K562 (cell line): Measurements from ENCODE around the gene PRMT6. TPM values are rescaled to one million over a fixed set of nuclear protein-coding genes. Genes with fewer than 3 reads are reported as not detected.
A peak's percentile ranks its signal among the peaks of the same experiment; 100 is the strongest.

ENCODE experiments used
- ADNP ChIP-seq: fragments of 200-800 bp; sonication (Bioruptor generic); IDR thresholded peaks from 2 replicates; pipeline ENCODE4 v1.6.1; 2016; ENCODE audit warnings: missing genetic modification characterization, missing compliant biosample characterization
- HMG20A ChIP-seq: fragments of 450-650 bp; formaldehyde crosslinking; conservative IDR thresholded peaks from 2 replicates; pipeline ENCODE4 v1.4.0; 2020; ENCODE audit warnings: mild to moderate bottlenecking, mixed read lengths
- NR2F6 ChIP-seq: fragments of 450-650 bp; formaldehyde crosslinking; IDR thresholded peaks from 2 replicates; pipeline ENCODE4 v1.4.0; 2020; ENCODE audit warnings: mild to moderate bottlenecking
- SMAD4 ChIP-seq: fragments of 250-450 bp; sonication (Bioruptor Pico); conservative IDR thresholded peaks from 2 replicates; pipeline ENCODE4 v1.8.0; 2021; ENCODE audit warnings: inconsistent platforms, mild to moderate bottlenecking, moderate library complexity
- TAF9B ChIP-seq: fragments of 450-650 bp; IDR thresholded peaks from 2 replicates; pipeline ENCODE4 v1.6.1; 2018; ENCODE audit warnings: mild to moderate bottlenecking; ENCODE audit not compliant: partially characterized antibody
- TEAD1 ChIP-seq, 2 experiments: fragments of 450-650 bp in 1 of 2; sonication (generic) in 1 of 2; formaldehyde crosslinking; IDR thresholded peaks; 2 replicates each; pipeline versions ENCODE4 v1.4.0 to v1.8.0; 2020 to 2022; ENCODE audit warnings: mild to moderate bottlenecking in 2 of 2, missing genetic modification reagents in 1 of 2
- VEZF1 ChIP-seq: fragments of 200-800 bp; sonication (Bioruptor generic); IDR thresholded peaks from 2 replicates; pipeline ENCODE4 v1.6.1; 2017; ENCODE audit warnings: missing genetic modification characterization, missing compliant biosample characterization
- YY1 ChIP-seq, 3 experiments: IDR thresholded peaks; 2 replicates each; pipeline ENCODE4 v1.6.1; 2011; ENCODE audit warnings: low read length in 2 of 3, mild to moderate bottlenecking in 2 of 3, moderate library complexity in 2 of 3, borderline replicate concordance in 1 of 3, control low read depth in 1 of 3, low read depth in 1 of 3; ENCODE audit not compliant: insufficient read depth in 3 of 3, insufficient replicate concordance in 2 of 3, control insufficient read depth in 1 of 3, insufficient read length in 1 of 3; ENCODE audit errors: extremely low read depth in 1 of 3
- ZKSCAN1 ChIP-seq: fragments of 150-350 bp; IDR thresholded peaks from 2 replicates; pipeline ENCODE4 v1.6.1; 2016; ENCODE audit warnings: low read depth, low read length
- ZNF124 ChIP-seq: sonication (generic); formaldehyde crosslinking; IDR thresholded peaks from 2 replicates; pipeline ENCODE4 v1.8.1; 2022; ENCODE audit warnings: missing genetic modification reagents
- ZNF197 ChIP-seq: fragments of 200-800 bp; sonication (Bioruptor generic); IDR thresholded peaks from 2 replicates; pipeline ENCODE4 v1.6.1; 2016; ENCODE audit warnings: low read depth, missing genetic modification characterization, missing compliant biosample characterization
- ZNF280A ChIP-seq: fragments of 450-650 bp; IDR thresholded peaks from 2 replicates; pipeline ENCODE4 v1.6.1; 2018; ENCODE audit warnings: mild to moderate bottlenecking, low read depth; ENCODE audit not compliant: partially characterized antibody
- ZNF324 ChIP-seq: fragments of 250-450 bp; sonication (Bioruptor Pico); IDR thresholded peaks from 2 replicates; pipeline ENCODE4 v1.4.0; 2020; ENCODE audit warnings: mild to moderate bottlenecking
- ZNF764 ChIP-seq: fragments of 250-450 bp; sonication (Bioruptor Pico); IDR thresholded peaks from 2 replicates; pipeline ENCODE4 v1.4.0; 2020; ENCODE audit warnings: low read depth, mild to moderate bottlenecking, moderate library complexity
- polyA plus RNA-seq, 8 experiments: library from polyadenylated mRNA; depleted of rRNA in 4 of 8; stranded (reverse) in 5 of 8; unstranded in 3 of 8; fragments of >200 nt; fragmentation: Nextera tagmentation in 2 of 8; fragmentation: Illumina TruSeq in 1 of 8; extraction: Ambion mirVana in 2 of 8; extraction: Trizol in 1 of 8; gene quantifications; 2 replicates each; pipeline versions ENCODE4 v1.2.1 to v1.2.3, GENCODE V29; 2011 to 2014; ENCODE audit warnings: inconsistent platforms in 1 of 8, missing spikeins in 1 of 8
- total RNA-seq, 7 experiments: library from RNA; depleted of rRNA in 6 of 7; stranded (reverse); fragments of >200 nt in 6 of 7; fragmentation: Illumina TruSeq in 2 of 7; extraction: Trizol in 2 of 7; gene quantifications; 2 replicates each; pipeline versions ENCODE4 v1.2.1 to v1.2.3, GENCODE V29; 2011 to 2021; ENCODE audit warnings: low replicate concordance in 1 of 7

Gene PRMT6
- total and polyA plus RNA-seq, 9 of the 15 experiments (the other 6 are each of a cell fraction or from before 2014, with no cell fraction given) = 6.1 to 36.9 (median 29.4) TPM

GRCh38 chr1:107056426-107057196, at the start of gene PRMT6 (continued):
- TF ChIP-seq YY1 (IDR thresholded peaks at IDR 0.05; ENCODE audit: borderline replicate concordance in 1 of 3, control insufficient read depth in 1 of 3, extremely low read depth in 1 of 3, insufficient read depth in 3 of 3, insufficient read length in 1 of 3, insufficient replicate concordance in 2 of 3, low read depth in 1 of 3, low read length in 2 of 3) = peak; percentile 47 to 94 (median 87)
- TF ChIP-seq ZNF764 (CRISPR knock-in tag) = no peak
- TF ChIP-seq ZNF280A = peak; percentile 2
- TF ChIP-seq ADNP (tag) = no peak
- no peak for TF ChIP-seq ZNF124 (CRISPR knock-in tag)
- no peak; the same call in 1 of the 2 replicates for TF ChIP-seq SMAD4
- TF ChIP-seq TAF9B = peak; percentile 85
- no peak; the same call in 1 of the 2 replicates for TF ChIP-seq VEZF1 (CRISPR knock-in tag)
- 0 out of 4 replicates have a peak, but pooled peaks of 1 of the 2 experiments have one; percentile 16 for TF ChIP-seq TEAD1 (CRISPR knock-in tag; IDR thresholded peaks at IDR 0.05)
- TF ChIP-seq HMG20A (CRISPR knock-in tag) = no peak
- TF ChIP-seq ZNF197 (CRISPR knock-in tag) = peak; percentile 58; the same call in 1 of the 2 replicates
- no peak for TF ChIP-seq ZKSCAN1
- TF ChIP-seq ZNF324 = no peak; the same call in 1 of the 2 replicates
- TF ChIP-seq NR2F6 (CRISPR knock-in tag) = no peak
- TF ChIP-seq, all 486 proteins: peak for 115
